Endodermal cell (in vitro differentiated cells): ENCODE measurements around the gene REPS2. TPM values are rescaled to one million over a fixed set of nuclear protein-coding genes. Genes with fewer than 3 reads are reported as not detected.

Source experiments
- DNase-seq: peaks from one replicate; pipeline ENCODE4 v3.0.0-alpha.2; 2017
- H3K27ac ChIP-seq: 2 replicates; pipeline ENCODE4 v1.5.1; 2013; ENCODE audit warnings: mild to moderate bottlenecking, low read depth, low read length, moderate library complexity
- H3K27me3 ChIP-seq: 2 replicates; pipeline ENCODE4 v1.6.1; 2013; ENCODE audit warnings: mild to moderate bottlenecking, low read length, moderate library complexity; ENCODE audit not compliant: insufficient read depth, control insufficient read depth, poor library complexity, severe bottlenecking
- H3K36me3 ChIP-seq: 2 replicates; pipeline ENCODE4 v1.7.0; 2013; ENCODE audit warnings: mild to moderate bottlenecking, low read length, moderate library complexity; ENCODE audit not compliant: control insufficient read depth, insufficient read depth
- H3K4me1 ChIP-seq: one replicate; pipeline ENCODE4 v1.7.0; 2013; ENCODE audit warnings: low read length; ENCODE audit not compliant: control insufficient read depth, insufficient read depth
- H3K4me3 ChIP-seq: 2 replicates; pipeline ENCODE4 v1.5.1; 2013; ENCODE audit warnings: mild to moderate bottlenecking, low read length, moderate library complexity
- H3K9ac ChIP-seq: 2 replicates; pipeline ENCODE4 v1.6.1; 2013; ENCODE audit warnings: mild to moderate bottlenecking, low read length, moderate library complexity; ENCODE audit not compliant: poor library complexity, severe bottlenecking; ENCODE audit errors: extremely low read depth
- H3K9me3 ChIP-seq: 2 replicates; pipeline ENCODE4 v1.6.1; 2013; ENCODE audit warnings: mild to moderate bottlenecking, low read length, moderate library complexity; ENCODE audit not compliant: control insufficient read depth
- H3K27ac Mint-ChIP-seq: 2 replicates; pipeline ENCODE4 v1.8.0; 2020; ENCODE audit warnings: mixed read lengths
- H3K27me3 Mint-ChIP-seq: 2 replicates; pipeline ENCODE4 v1.8.0; 2021; ENCODE audit warnings: mild to moderate bottlenecking, mixed read lengths; ENCODE audit not compliant: insufficient read depth
- H3K36me3 Mint-ChIP-seq: 2 replicates; pipeline ENCODE4 v1.8.0; 2020; ENCODE audit warnings: low read depth, mixed read lengths
- H3K4me1 Mint-ChIP-seq: 2 replicates; pipeline ENCODE4 v1.8.0; 2020; ENCODE audit warnings: mixed read lengths
- H3K4me3 Mint-ChIP-seq: 2 replicates; pipeline ENCODE4 v1.8.0; 2020; ENCODE audit warnings: mild to moderate bottlenecking, moderate library complexity, mixed read lengths
- H3K9me3 Mint-ChIP-seq: 2 replicates; pipeline ENCODE4 v1.8.0; 2020; ENCODE audit warnings: mild to moderate bottlenecking, mixed read lengths
- CTCF ChIP-seq: fragments of 200-600 bp; sonication (generic); conservative IDR thresholded peaks from 2 replicates; pipeline ENCODE4 v1.5.0; 2021; ENCODE audit warnings: antibody characterized with exemption, mild to moderate bottlenecking
- WGBS, 2 experiments: methylation state at CpG; one replicate each; pipeline versions ENCODE4 v1.1.5 to v1.1.7; 2013; ENCODE audit warnings: missing lambda C conversion rate in 2 of 2, mixed read lengths in 1 of 2; ENCODE audit not compliant: insufficient coverage in 1 of 2, insufficient read length in 1 of 2; 5-methylcytosine and 5-hydroxymethylcytosine counted together
- total RNA-seq, 2 donors: library from RNA; stranded (reverse); fragmentation: NEBNext Ultra II Directional in 1 of 2; extraction: Animal tissue kit (Norgen Biotek cat#: 25700) in 1 of 2; gene quantifications; 2 replicates in 1 of 2; 3 replicates in 1 of 2; pipeline ENCODE4 v1.2.1, GENCODE V29; 2021

Gene REPS2
- total RNA-seq, 2 donors from 2014 or later: 4.3 to 16.6 TPM

DNA sequence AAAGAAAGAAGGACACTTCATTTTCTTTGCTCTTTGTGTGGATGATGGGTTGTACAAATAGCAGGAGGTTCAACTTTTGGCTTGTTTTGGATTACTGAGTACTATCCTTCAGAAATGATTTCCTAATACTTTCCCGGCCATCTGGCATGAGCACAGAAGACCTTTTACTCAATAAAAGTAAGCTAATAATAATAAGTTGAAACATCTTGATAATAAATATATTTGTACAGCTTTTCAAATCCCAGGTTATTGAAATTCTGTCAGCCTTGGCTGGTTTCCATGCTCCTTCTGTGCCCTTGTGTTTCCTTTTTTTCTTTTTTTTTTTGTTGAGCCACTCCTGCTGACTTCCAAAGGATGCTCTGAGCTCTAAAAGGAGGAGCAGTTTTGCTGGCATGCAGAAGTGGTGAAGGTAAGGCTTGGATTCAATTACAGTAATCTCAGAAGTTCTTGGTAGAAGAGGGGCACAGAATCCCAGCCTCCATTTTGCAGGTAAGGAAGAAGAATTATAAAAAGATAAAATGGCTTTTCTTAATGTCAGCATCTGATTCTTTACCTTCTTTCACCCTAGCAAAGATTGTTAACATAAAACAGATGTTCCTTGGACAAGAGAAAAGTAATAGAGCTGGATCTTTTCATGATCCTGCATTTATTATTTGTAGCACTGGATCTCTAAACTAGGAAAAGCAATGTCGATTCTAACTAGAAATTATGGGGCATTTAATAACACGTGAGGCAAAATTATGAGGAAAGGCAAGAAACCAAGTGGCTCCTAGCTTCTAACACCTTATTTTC lies 31.9 kb downstream of the REPS2 start:
- Mint-ChIP-seq H3K36me3 (no peaks in the 10 kb centered on the region), H3K4me3 (no peak overlapping the region), H3K27me3 (peaks cover 2% of the 10 kb centered on the region), H3K27ac (no peak overlapping the region), H3K9me3 (peaks cover 2% of the 10 kb centered on the region), H3K4me1 (no peaks in the 10 kb centered on the region)
- Histone ChIP-seq H3K9me3 (no peaks in the 10 kb centered on the region), H3K27ac (no peak overlapping the region), H3K9ac (no peak overlapping the region), H3K4me3 (no peak overlapping the region), H3K27me3 (no peaks in the 10 kb centered on the region), H3K36me3 (no peaks in the 10 kb centered on the region), H3K4me1 (no peaks in the 10 kb centered on the region)
- DNase-seq: no peak
- WGBS, 2 experiments: 88 to 100% methylated on average over 2 of the region's 3 CpGs
- TF ChIP-seq CTCF: no peak

- Histone ChIP-seq H3K27me3 (no peaks in the 10 kb centered on the region), H3K4me1 (no peaks in the 10 kb centered on the region), H3K9me3 (no peaks in the 10 kb centered on the region), H3K9ac (no peak overlapping the region), H3K4me3 (no peak overlapping the region), H3K27ac (no peak overlapping the region), H3K36me3 (no peaks in the 10 kb centered on the region)
- Mint-ChIP-seq H3K27me3 (peaks cover 2% of the 10 kb centered on the region), H3K9me3 (peaks cover 2% of the 10 kb centered on the region), H3K36me3 (no peaks in the 10 kb centered on the region), H3K4me3 (no peak overlapping the region), H3K4me1 (no peaks in the 10 kb centered on the region), H3K27ac (no peak overlapping the region)
- WGBS, 2 experiments: 100% methylated on average over 1 of the region's 1 CpG; no CpG with 5 or more reads in 1 of the 2 experiments
- no peak for DNase-seq
- no peak for TF ChIP-seq CTCF
Observed at GRCh38 chrX:16979226-16979625, 32.8 kb downstream of the REPS2 start.

- no peaks in the 10 kb centered on the region for H3K27me3 ChIP-seq
- Mint-ChIP-seq H3K36me3 (no peaks in the 10 kb centered on the region), H3K4me3 (no peak overlapping the region), H3K27me3 (no peaks in the 10 kb centered on the region), H3K4me1 (no peaks in the 10 kb centered on the region), H3K27ac (no peak overlapping the region), H3K9me3 (peaks cover 2% of the 10 kb centered on the region)
- no peak for TF ChIP-seq CTCF
- H3K36me3 ChIP-seq: no peaks in the 10 kb centered on the region
- H3K4me3 ChIP-seq: no peak overlapping the region
- no peak for DNase-seq
- H3K4me1 ChIP-seq: no peaks in the 10 kb centered on the region
- H3K27ac ChIP-seq: no peak overlapping the region
- no peak overlapping the region for H3K9ac ChIP-seq
- H3K9me3 ChIP-seq: no peaks in the 10 kb centered on the region
- 91% methylated on average over 1 of the region's 1 CpG; no CpG with 5 or more reads in 1 of the 2 experiments for WGBS, 2 experiments
Observed at GRCh38 chrX:16981209-16981608, 34.8 kb downstream of the REPS2 start.
